GM15510 (cell line): ENCODE results near the gene MYO5A.

Source experiments
- POLR2A ChIP-seq: IDR thresholded peaks from 3 replicates; pipeline ENCODE4 v1.6.1; 2011; ENCODE audit warnings: borderline replicate concordance; ENCODE audit not compliant: insufficient read length; ENCODE audit errors: extremely low read depth

MYO5A gene

GRCh38 chr15:52340093-52340492, 188.6 kb downstream of the MYO5A start:
- no peak for TF ChIP-seq POLR2A

DNA sequence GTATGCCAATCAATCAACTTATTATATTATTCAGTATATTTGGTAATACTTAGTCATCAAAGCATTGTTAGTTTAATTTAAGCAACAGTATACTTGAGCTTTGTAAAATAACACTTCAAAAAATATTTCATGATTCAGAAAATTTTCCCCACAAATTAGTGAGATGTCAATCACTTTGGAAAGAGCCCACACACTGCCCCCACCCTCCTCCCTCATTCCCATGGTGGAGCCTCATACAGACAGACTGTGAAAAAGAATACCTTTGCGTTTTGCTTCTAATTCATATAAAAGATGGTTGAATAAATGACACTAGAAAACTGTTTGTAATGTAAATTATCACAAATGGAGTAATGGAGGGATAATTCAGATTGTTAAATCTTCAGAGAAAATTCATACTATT, 189.8 kb downstream of the MYO5A start:
- no peak for TF ChIP-seq POLR2A

- TF ChIP-seq POLR2A, result no peak
Observed at GRCh38 chr15:52338058-52338457, 190.6 kb downstream of the MYO5A start.

DNA sequence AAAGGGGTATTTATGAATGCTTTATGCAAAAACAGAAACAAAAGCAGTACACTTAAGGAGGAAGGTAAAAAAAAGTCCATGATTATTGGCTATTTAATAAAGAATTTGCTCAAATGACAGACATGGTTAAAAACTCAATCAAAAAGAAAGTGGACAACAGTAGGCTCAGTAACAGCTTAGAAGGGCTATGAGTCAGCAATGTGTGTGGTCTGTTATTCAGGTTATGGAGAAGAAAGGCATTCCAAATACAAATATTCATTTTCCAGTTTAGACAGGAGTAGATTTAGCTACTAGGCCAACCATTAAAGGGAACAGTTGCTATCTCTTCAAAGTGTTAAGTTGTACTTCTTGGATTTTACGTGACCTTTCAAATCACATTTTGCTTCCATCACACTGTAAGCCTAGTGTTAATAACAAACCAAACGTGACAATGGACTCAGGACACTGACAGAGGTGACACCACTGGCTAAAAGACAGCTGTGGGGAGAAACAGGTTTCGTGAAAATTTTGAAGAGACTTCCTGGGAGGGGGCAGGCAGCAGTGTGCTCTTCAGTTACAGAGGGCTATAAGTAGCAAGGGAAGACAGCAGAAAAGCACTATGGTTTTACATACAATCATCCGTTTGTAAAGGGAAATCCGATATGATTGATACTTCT, 191.4 kb downstream of the MYO5A start:
- no peak for TF ChIP-seq POLR2A

DNA sequence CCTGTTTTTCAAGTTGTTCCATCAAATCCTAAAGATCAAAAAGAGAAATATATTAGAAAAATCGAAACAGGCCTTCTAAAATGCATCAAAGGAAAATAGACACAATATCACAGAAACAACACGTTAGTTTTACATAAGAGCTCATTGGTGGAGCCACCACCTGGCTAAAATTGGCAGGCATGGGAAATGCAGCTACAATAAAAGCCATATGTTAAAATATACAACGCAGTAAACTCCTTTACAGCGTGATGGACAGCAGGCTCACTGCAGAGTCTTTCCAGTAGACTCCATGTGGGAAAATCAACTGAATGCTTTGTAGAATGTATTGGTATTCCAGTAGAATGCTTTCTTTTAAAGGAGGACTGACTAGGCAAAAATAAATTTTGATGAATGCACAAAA, 192.2 kb downstream of the MYO5A start:
- TF ChIP-seq POLR2A, result no peak

GRCh38 chr15:52334491-52335160, 194.1 kb downstream of the MYO5A start:
- no peak for TF ChIP-seq POLR2A

GRCh38 chr15:52331490-52332240, 197.0 kb downstream of the MYO5A start:
- TF ChIP-seq POLR2A, result no peak

DNA sequence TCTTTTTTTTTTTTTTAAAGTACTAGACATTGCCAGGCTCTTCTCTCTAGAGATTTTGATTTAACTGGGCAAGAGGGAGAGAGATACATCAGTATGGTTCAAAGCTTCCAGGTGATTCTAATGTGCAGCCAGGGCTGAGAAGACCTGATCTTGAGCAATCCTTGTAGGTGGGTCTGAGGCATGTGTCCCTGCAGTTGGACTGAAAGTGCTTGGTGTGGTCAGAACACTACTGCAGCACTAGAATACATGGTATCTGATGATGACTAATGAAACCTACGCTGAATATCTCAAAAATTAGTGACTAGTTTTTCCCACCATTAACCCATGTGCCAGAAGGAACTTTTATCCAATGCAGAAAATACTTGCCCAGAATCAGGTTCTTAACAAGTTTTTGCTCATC, 198.7 kb downstream of the MYO5A start:
- no peak for TF ChIP-seq POLR2A

GRCh38 chr15:52329150-52329549, 199.5 kb downstream of the MYO5A start:
- no peak for TF ChIP-seq POLR2A

DNA sequence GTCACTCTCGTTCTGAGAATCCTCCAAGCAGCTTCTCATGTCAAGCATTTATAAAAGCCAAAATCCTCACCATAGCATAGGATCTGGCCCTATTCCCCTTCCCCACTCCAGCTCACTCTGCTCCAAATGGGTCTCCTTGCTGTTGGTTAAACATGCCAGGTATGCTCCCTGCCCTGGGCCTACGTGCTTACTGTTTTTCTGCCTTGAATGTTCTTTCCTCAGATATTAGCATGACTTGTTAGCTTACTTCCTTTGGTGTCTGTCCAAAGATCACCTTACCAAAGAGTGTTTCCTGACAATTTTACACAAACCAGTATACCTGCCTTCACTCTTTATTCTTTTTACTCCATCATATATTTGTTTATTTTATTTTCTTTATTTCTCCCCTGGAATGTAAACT, 200.0 kb downstream of the MYO5A start:
- no peak for TF ChIP-seq POLR2A

DNA sequence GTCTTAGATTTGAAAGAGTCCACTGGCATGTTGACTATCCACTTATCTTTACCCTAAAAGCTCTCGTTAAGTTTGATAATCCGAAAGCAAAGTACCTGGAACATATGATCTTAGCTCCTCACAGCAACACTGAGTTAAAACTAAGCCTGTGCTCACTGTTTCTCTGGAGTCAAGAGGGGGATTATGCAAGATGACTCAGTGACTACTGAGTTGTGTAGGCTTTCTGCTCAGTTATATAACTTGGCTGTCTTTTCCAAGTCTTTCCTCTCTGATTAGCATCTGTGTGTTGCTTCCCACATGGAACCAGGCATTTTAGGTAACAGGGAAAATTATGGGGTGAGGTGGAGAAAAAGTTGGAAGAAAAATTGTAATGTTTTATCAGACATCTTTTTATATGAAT, 201.9 kb downstream of the MYO5A start:
- TF ChIP-seq POLR2A, result no peak

GRCh38 chr15:52324109-52324508, 204.6 kb downstream of the MYO5A start:
- no peak for TF ChIP-seq POLR2A

DNA sequence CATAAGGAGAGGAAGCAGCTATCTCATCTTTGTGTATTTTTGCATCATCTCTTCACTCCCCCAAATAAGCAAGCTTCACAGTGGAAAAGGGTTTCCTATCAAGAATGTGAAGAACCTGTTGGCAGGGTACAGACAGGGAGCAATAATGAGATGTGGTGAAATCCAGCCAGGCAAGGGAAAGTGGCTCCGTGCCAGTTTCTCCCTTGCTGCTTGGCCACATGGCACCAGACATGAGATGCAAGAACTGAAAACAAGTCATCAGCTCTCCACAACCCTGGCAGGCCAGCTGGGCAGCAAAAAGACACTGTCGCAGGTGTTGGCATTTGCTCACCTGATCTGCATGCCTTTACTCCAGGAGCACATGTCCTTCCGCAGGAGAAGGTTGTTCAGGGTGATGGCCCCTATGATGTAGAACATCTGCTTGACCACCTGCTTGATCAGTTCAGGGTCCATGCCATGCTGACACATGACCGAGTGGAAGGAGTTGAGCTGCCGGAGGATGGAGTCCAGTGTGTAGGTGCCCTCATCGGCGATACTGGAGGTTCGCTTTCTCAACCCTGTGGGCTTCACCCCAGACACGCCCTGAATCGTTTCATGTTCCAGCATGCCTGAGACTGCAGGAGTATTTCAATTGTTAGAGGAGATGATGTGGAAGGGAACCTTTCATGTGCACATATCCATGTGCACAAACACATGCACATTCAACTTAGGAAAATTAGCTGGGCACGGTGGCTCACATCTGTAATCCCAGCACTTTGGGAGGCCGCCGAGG, 209.8 kb downstream of the MYO5A start:
- no peak for TF ChIP-seq POLR2A

DNA sequence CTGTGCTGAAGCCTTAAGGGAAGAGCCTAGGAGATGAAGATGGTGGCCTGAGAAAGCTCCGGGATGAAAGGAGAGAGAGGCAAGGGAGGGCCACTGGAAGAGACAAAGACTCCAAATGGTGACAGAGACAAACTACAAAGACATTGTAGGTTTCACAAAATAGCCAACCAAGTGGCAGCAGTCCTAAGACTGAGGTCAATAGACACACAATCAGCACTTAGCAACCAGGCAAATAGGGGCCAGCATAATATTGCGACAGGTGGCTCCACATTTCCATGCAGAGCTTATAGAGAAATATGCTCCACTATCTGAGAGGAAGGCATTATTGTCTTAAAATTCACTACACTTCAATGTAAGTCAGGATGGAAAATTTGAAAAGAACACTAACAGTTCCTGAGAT, 211.0 kb downstream of the MYO5A start:
- no peak for TF ChIP-seq POLR2A

GRCh38 chr15:52317022-52317421, 211.7 kb downstream of the MYO5A start:
- no peak for TF ChIP-seq POLR2A
